GM12891 (cell line): Measurements from ENCODE around the gene ALKBH3.

Source experiments
- PAX5 ChIP-seq: IDR thresholded peaks from 2 replicates; pipeline ENCODE4 v1.6.1; 2011; ENCODE audit warnings: low read length, moderate library complexity, mild to moderate bottlenecking; ENCODE audit not compliant: insufficient read depth, severe bottlenecking
- POLR2A ChIP-seq: IDR thresholded peaks from 2 replicates; pipeline ENCODE4 v1.6.1; 2011; ENCODE audit warnings: low read depth, low read length, control low read depth
- POLR2AphosphoS5 ChIP-seq: IDR thresholded peaks from 2 replicates; pipeline ENCODE4 v1.6.1; 2011; ENCODE audit warnings: low read depth, low read length, control low read depth
- POU2F2 ChIP-seq: IDR thresholded peaks from 2 replicates; pipeline ENCODE4 v1.6.1; 2011; ENCODE audit warnings: low read depth, mild to moderate bottlenecking, control low read depth, low read length, moderate library complexity
- SPI1 ChIP-seq: IDR thresholded peaks from 2 replicates; pipeline ENCODE4 v1.6.1; 2011; ENCODE audit warnings: low read depth, low read length, control low read depth
- TAF1 ChIP-seq: IDR thresholded peaks from 2 replicates; pipeline ENCODE4 v1.6.1; 2011; ENCODE audit warnings: low read depth, low read length, control low read depth

- TF ChIP-seq POLR2A (no peak), POLR2AphosphoS5 (no peak), SPI1 (no peak), TAF1 (no peak), PAX5 (no peak), POU2F2 (no peak)
Measured at GRCh38 chr11:43905813-43906241, 25.2 kb downstream of the ALKBH3 start.
